Gastrocnemius medialis (tissue), 4 donors: ENCODE results near the gene WBP11.

ENCODE experiments used
- POLR2A ChIP-seq, 2 donors: fragments of 450-650 bp; IDR thresholded peaks; one replicate each; pipeline ENCODE4 v1.6.1; 2017; ENCODE audit warnings: antibody characterized with exemption in 2 of 2, mild to moderate bottlenecking in 2 of 2, moderate library complexity in 2 of 2
- TF ChIP-seq, protein P1 (sequence below), 5 experiments: fragments of 450-650 bp in 3 of 5; fragments of 200-600 bp in 2 of 5; sonication (generic) in 2 of 5; IDR thresholded peaks in 4 of 5; conservative IDR thresholded peaks in 1 of 5; 1 replicate in 4 of 5; 2 replicates in 1 of 5; pipeline ENCODE4 v1.5.1; 2016 to 2019; ENCODE audit warnings: antibody characterized with exemption in 5 of 5, mild to moderate bottlenecking in 3 of 5, moderate library complexity in 3 of 5

GRCh38 chr12:14843425-14843887, 40.2 kb upstream of the WBP11 start, which contains the start of gene ART4:
- TF ChIP-seq, protein P1, sequence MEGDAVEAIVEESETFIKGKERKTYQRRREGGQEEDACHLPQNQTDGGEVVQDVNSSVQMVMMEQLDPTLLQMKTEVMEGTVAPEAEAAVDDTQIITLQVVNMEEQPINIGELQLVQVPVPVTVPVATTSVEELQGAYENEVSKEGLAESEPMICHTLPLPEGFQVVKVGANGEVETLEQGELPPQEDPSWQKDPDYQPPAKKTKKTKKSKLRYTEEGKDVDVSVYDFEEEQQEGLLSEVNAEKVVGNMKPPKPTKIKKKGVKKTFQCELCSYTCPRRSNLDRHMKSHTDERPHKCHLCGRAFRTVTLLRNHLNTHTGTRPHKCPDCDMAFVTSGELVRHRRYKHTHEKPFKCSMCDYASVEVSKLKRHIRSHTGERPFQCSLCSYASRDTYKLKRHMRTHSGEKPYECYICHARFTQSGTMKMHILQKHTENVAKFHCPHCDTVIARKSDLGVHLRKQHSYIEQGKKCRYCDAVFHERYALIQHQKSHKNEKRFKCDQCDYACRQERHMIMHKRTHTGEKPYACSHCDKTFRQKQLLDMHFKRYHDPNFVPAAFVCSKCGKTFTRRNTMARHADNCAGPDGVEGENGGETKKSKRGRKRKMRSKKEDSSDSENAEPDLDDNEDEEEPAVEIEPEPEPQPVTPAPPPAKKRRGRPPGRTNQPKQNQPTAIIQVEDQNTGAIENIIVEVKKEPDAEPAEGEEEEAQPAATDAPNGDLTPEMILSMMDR (IDR thresholded peaks at IDR 0.05 in 4 of 5, conservative IDR thresholded peaks at IDR 0.05 in 1 of 5) = no peak
- no peak for TF ChIP-seq POLR2A (IDR thresholded peaks at IDR 0.05)
